H1 (cell line): Measurements from ENCODE around the gene PAX3. TPM values are rescaled to one million over a fixed set of nuclear protein-coding genes. Genes with fewer than 3 reads are reported as not detected.

Source experiments
- CTCF ChIA-PET: fragments of 300-600 bp; sonication (Branson Sonifier 250); formaldehyde crosslinking; loops from one replicate; lab custom pipeline; 2021; ENCODE audit not compliant: partially characterized antibody; lab: Charles Lee
- POLR2A ChIA-PET: fragments of 300-600 bp; sonication (Branson Sonifier 250); formaldehyde crosslinking; loops from one replicate; lab custom pipeline; 2021; ENCODE audit warnings: inconsistent platforms; ENCODE audit not compliant: partially characterized antibody; lab: Charles Lee
- DNase-seq, 2 experiments: peaks; one replicate each; pipeline versions ENCODE4 v3.0.0 to v3.0.0-alpha.2; 2010 to 2022; ENCODE audit warnings: low spot score in 2 of 2, low read depth in 1 of 2, mixed read lengths in 1 of 2
- FAIRE-seq: peaks from 2 replicates; lab custom pipeline; 2011; peaks lifted over from hg19 to GRCh38; lab: Jason Lieb, UNC
- H2AFZ ChIP-seq: 2 replicates; pipeline ENCODE4 v1.8.1; 2012; ENCODE audit warnings: low read length, inconsistent platforms
- H2AK5ac ChIP-seq: 2 replicates; pipeline ENCODE4 v1.6.1; 2013; ENCODE audit warnings: low read depth, low read length
- H2BK120ac ChIP-seq: replicated peaks from 2 replicates; pipeline ENCODE3; 2013; ENCODE audit warnings: low read depth, low read length, inconsistent platforms
- H2BK12ac ChIP-seq: 2 replicates; pipeline ENCODE4 v1.6.1; 2013; ENCODE audit warnings: low read depth, low read length
- H2BK15ac ChIP-seq: 2 replicates; pipeline ENCODE4 v1.6.1; 2013; ENCODE audit warnings: low read length
- H2BK20ac ChIP-seq: 2 replicates; pipeline ENCODE4 v1.6.1; 2013; ENCODE audit warnings: low read length
- H2BK5ac ChIP-seq: 2 replicates; pipeline ENCODE4 v1.6.1; 2013; ENCODE audit warnings: low read depth, low read length
- H3K14ac ChIP-seq: 2 replicates; pipeline ENCODE4 v1.6.1; 2013; ENCODE audit warnings: inconsistent platforms; ENCODE audit not compliant: insufficient read length
- H3K18ac ChIP-seq: 2 replicates; pipeline ENCODE4 v1.6.1; 2013; ENCODE audit warnings: low read length; ENCODE audit errors: extremely low read depth
- H3K23ac ChIP-seq: 2 replicates; pipeline ENCODE4 v1.6.1; 2013; ENCODE audit warnings: inconsistent platforms; ENCODE audit not compliant: insufficient read length
- H3K23me2 ChIP-seq: 2 replicates; pipeline ENCODE4 v1.6.1; 2013; ENCODE audit warnings: low read depth, low read length
- H3K27ac ChIP-seq: 2 replicates; pipeline ENCODE4 v1.6.1; 2011; ENCODE audit warnings: low read depth, low read length, inconsistent platforms
- H3K27me3 ChIP-seq, 4 experiments: replicated peaks in 1 of 4; 1 replicate in 1 of 4; 2 replicates in 3 of 4; pipeline versions ENCODE4 v1.6.1 to v1.8.1; 2011 to 2013; ENCODE audit warnings: low read length in 3 of 4, mild to moderate bottlenecking in 3 of 4, inconsistent platforms in 2 of 4, mixed read lengths in 2 of 4, moderate library complexity in 1 of 4; ENCODE audit not compliant: control insufficient read depth in 3 of 4, insufficient read depth in 3 of 4; ENCODE audit errors: extremely low read depth in 1 of 4
- H3K36me3 ChIP-seq, 4 experiments: 2 replicates each; pipeline versions ENCODE4 v1.6.1 to v1.8.1; 2011 to 2013; ENCODE audit warnings: mild to moderate bottlenecking in 4 of 4, low read length in 3 of 4, moderate library complexity in 2 of 4, control low read depth in 1 of 4, inconsistent platforms in 1 of 4; ENCODE audit not compliant: insufficient read depth in 4 of 4, control insufficient read depth in 2 of 4
- H3K4ac ChIP-seq: replicated peaks from 2 replicates; pipeline ENCODE3; 2013; ENCODE audit warnings: low read length, low read depth, mixed read lengths, inconsistent platforms; ENCODE audit not compliant: insufficient read length
- H3K4me1 ChIP-seq, 4 experiments: replicated peaks in 1 of 4; 1 replicate in 1 of 4; 2 replicates in 3 of 4; pipeline versions ENCODE4 v1.6.1 to v1.8.1; 2011 to 2013; ENCODE audit warnings: low read length in 3 of 4, inconsistent platforms in 2 of 4, mixed read lengths in 1 of 4; ENCODE audit not compliant: insufficient read depth in 4 of 4, control insufficient read depth in 3 of 4
- H3K4me2 ChIP-seq, 2 experiments: 2 replicates each; pipeline versions ENCODE4 v1.6.1 to v1.8.1; 2011 to 2013; ENCODE audit warnings: low read depth in 2 of 2, low read length in 2 of 2, control low read depth in 1 of 2, inconsistent platforms in 1 of 2, mild to moderate bottlenecking in 1 of 2; ENCODE audit not compliant: insufficient read depth in 1 of 2
- H3K4me3 ChIP-seq, 4 experiments: fragments of 200-600, 300-600 bp in 1 of 4; sonication (generic), shearing (Covaris generic), sonication (Bioruptor Twin) in 1 of 4; 2 replicates each; pipeline versions ENCODE4 v1.5.1 to v1.8.1; 2011 to 2016; ENCODE audit warnings: low read length in 4 of 4, low read depth in 3 of 4, control low read depth in 2 of 4, inconsistent platforms in 2 of 4, mild to moderate bottlenecking in 2 of 4, mixed read lengths in 1 of 4, moderate library complexity in 1 of 4; ENCODE audit not compliant: insufficient read depth in 2 of 4; ENCODE audit errors: extremely low read depth in 1 of 4
- H3K56ac ChIP-seq: replicated peaks from 2 replicates; pipeline ENCODE3; 2013; ENCODE audit warnings: low read depth, mild to moderate bottlenecking, mixed read lengths, low read length, inconsistent platforms; ENCODE audit not compliant: insufficient read length
- H3K79me1 ChIP-seq: 2 replicates; pipeline ENCODE4 v1.6.1; 2013; ENCODE audit warnings: low read depth, low read length, control low read depth
- H3K79me2 ChIP-seq, 2 experiments: 2 replicates each; pipeline versions ENCODE4 v1.6.1 to v1.8.1; 2012 to 2013; ENCODE audit warnings: low read length in 2 of 2, mild to moderate bottlenecking in 2 of 2, inconsistent platforms in 1 of 2; ENCODE audit not compliant: insufficient read depth in 2 of 2, control insufficient read depth in 1 of 2
- H3K9ac ChIP-seq, 4 experiments: replicated peaks in 1 of 4; 1 replicate in 1 of 4; 2 replicates in 3 of 4; pipeline versions ENCODE4 v1.6.1 to v1.8.1; 2011 to 2013; ENCODE audit warnings: low read depth in 3 of 4, low read length in 3 of 4, control low read depth in 2 of 4, mild to moderate bottlenecking in 2 of 4, moderate library complexity in 2 of 4, inconsistent platforms in 1 of 4; ENCODE audit errors: extremely low read depth in 1 of 4
- H3K9me3 ChIP-seq, 2 experiments: 2 replicates each; pipeline versions ENCODE4 v1.6.1 to v1.8.1; 2012 to 2013; ENCODE audit warnings: mild to moderate bottlenecking in 2 of 2, moderate library complexity in 2 of 2, control low read depth in 1 of 2, inconsistent platforms in 1 of 2, low read depth in 1 of 2, low read length in 1 of 2, mixed read lengths in 1 of 2; ENCODE audit not compliant: insufficient read depth in 2 of 2
- H4K20me1 ChIP-seq, 2 experiments: replicated peaks in 1 of 2; 2 replicates each; pipeline versions ENCODE3 to v1.8.1; 2011 to 2013; ENCODE audit warnings: inconsistent platforms in 2 of 2, low read length in 2 of 2, mild to moderate bottlenecking in 1 of 2; ENCODE audit not compliant: insufficient read depth in 2 of 2, control insufficient read depth in 1 of 2
- H4K5ac ChIP-seq: 2 replicates; pipeline ENCODE4 v1.6.1; 2013; ENCODE audit warnings: low read length, low read depth, mixed read lengths, inconsistent platforms; ENCODE audit not compliant: insufficient read length
- H4K8ac ChIP-seq: 2 replicates; pipeline ENCODE4 v1.8.0; 2013; ENCODE audit warnings: mild to moderate bottlenecking, moderate library complexity, low read length, inconsistent platforms; ENCODE audit not compliant: insufficient read depth; ENCODE audit errors: extremely low read depth
- H4K91ac ChIP-seq: replicated peaks from 2 replicates; pipeline ENCODE3; 2013; ENCODE audit warnings: low read length, mixed read lengths, inconsistent platforms; ENCODE audit not compliant: insufficient read length
- CBX8 ChIP-seq: fragments of 300-800, 300-1000 bp; sonication (generic); IDR thresholded peaks from 2 replicates; pipeline ENCODE4 v1.7.1; 2016; ENCODE audit warnings: low read depth, low read length, borderline replicate concordance
- CHD1 ChIP-seq: IDR thresholded peaks from 2 replicates; pipeline ENCODE4 v1.6.1; 2012; ENCODE audit warnings: low read depth, low read length, improper control_type of control experiment
- EP300 ChIP-seq, 2 experiments: IDR thresholded peaks; 1 replicate in 1 of 2; 2 replicates in 1 of 2; pipeline ENCODE4 v1.6.1; 2011 to 2012; ENCODE audit warnings: low read depth in 2 of 2, low read length in 2 of 2, mild to moderate bottlenecking in 2 of 2, borderline replicate concordance in 1 of 2, inconsistent platforms in 1 of 2, moderate library complexity in 1 of 2
- EZH2 ChIP-seq: fragments of 200-600 bp; sonication (generic); IDR thresholded peaks from 2 replicates; pipeline ENCODE4 v1.7.1; 2012; ENCODE audit warnings: low read depth, mild to moderate bottlenecking, moderate library complexity, low read length, inconsistent platforms; ENCODE audit not compliant: severe bottlenecking
- NRF1 ChIP-seq: IDR thresholded peaks from 2 replicates; pipeline ENCODE4 v1.6.1; 2011; ENCODE audit warnings: mild to moderate bottlenecking, low read depth, low read length, improper control_type of control experiment
- SRF ChIP-seq: IDR thresholded peaks from 2 replicates; pipeline ENCODE4 v1.6.1; 2011; ENCODE audit warnings: mild to moderate bottlenecking, low read depth, low read length, moderate library complexity
- TEAD4 ChIP-seq: IDR thresholded peaks from 2 replicates; pipeline ENCODE4 v1.6.1; 2012; ENCODE audit warnings: low read depth, low read length, inconsistent platforms, mixed read lengths
- WGBS, 2 experiments: shearing (Covaris generic) in 1 of 2; methylation state at CpG; one replicate each; pipeline versions ENCODE4 v1.1.6 to v1.1.7; 2013 to 2015; ENCODE audit warnings: low lambda C conversion rate in 2 of 2, mixed read lengths in 2 of 2, inconsistent platforms in 1 of 2, low coverage in 1 of 2, missing lambda C conversion rate in 1 of 2; ENCODE audit not compliant: insufficient replicate concordance in 2 of 2, insufficient coverage in 1 of 2, insufficient read length in 1 of 2; ENCODE audit errors: extremely low coverage in 1 of 2, missing lambda C conversion rate in 1 of 2; 5-methylcytosine and 5-hydroxymethylcytosine counted together
- polyA plus RNA-seq, 7 experiments: library from polyadenylated mRNA; depleted of rRNA in 3 of 7; stranded (reverse) in 5 of 7; unstranded in 2 of 7; fragments of >200 nt in 5 of 7; fragments of 200-250 nt in 2 of 7; gene quantifications; 1 replicate in 5 of 7; 2 replicates in 1 of 7; 4 replicates in 1 of 7; pipeline versions ENCODE4 v1.2.1 to v1.2.3, GENCODE V29; 2011 to 2013; ENCODE audit warnings: missing spikeins in 2 of 7, mixed read lengths in 2 of 7
- total RNA-seq: library from RNA; stranded (reverse); fragmentation: NEBNext Ultra II Directional; extraction: Animal tissue kit (Norgen Biotek cat#: 25700); gene quantifications from 2 replicates; pipeline ENCODE4 v1.2.1, GENCODE V29; 2021
- TF ChIP-seq, protein P1 (sequence below), 3 experiments: IDR thresholded peaks; 1 replicate in 2 of 3; 2 replicates in 1 of 3; pipeline versions ENCODE4 v1.5.1 to v1.6.1; 2011; ENCODE audit warnings: low read length in 3 of 3, mild to moderate bottlenecking in 3 of 3, inconsistent platforms in 2 of 3, low read depth in 1 of 3, moderate library complexity in 1 of 3; ENCODE audit not compliant: insufficient read depth in 1 of 3; ENCODE audit errors: control extremely low read depth in 1 of 3

Gene PAX3
- total and polyA plus RNA-seq, 2 of the 8 experiments (the other 6 are each of a cell fraction or from before 2014, with no cell fraction given): 0.33 TPM; not detected in 1

DNA sequence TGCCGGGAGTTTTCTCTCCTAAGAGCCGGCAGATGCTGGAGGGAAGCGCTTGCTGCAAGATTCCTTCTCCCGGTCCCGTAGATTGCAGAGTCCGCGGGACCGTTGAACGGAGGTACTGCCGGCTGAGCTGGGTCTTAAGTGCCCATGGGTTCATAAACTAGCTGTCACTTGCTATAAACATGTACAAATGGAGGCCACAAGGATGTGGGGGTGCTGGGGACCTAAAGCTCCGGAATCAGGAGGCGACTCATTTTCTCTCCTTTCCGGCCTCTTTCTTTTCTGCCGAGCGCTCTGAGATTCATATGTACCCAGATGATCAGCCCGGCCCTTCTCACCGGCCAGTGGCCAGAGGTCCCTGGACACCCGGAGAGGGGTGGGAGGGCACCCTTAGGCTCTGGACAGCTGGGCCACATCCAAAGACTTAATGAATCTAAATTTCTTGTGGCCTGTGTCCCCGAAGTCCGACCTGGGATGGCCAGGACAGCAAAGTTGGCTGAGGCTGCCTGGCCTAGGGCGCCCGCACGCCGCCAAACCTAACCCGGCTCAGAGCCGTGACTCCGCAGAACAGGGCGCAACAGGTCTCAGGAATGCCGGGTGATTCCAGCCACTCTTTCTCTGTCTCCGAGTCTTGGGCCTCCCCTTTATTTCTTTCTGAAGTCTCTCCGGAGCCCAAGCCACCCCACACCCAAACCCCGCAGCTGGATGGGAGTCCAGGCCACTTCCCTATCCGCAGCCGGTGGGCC is 2.4 kb upstream of the PAX3 start:
- Histone ChIP-seq H4K5ac (no peak overlapping the region), H3K4me1 (peaks cover 15 to 28% (median 21%) of the 10 kb centered on the region in 4 experiments), H2AK5ac (no peak overlapping the region), H4K20me1 (peaks cover 15 to 36% of the 10 kb centered on the region in 2 experiments), H3K4me2 (peak overlapping the region; percentile 1 to 32; a peak in 3 of 4 replicates), H2BK15ac (no peak overlapping the region; the same call in 1 of the 2 replicates), H3K9ac (no peak overlapping the region), H4K91ac (no peak overlapping the region), H3K23ac (no peak overlapping the region), H3K18ac (no peak overlapping the region), H3K27me3 (peaks cover 95 to 100% (median 100%) of the 10 kb centered on the region in 4 experiments), H2BK5ac (no peak overlapping the region), H2BK20ac (no peak overlapping the region), H3K27ac (no peak overlapping the region), H3K4me3 (0 out of 8 replicates have a peak overlapping the region, but pooled peaks of 1 of the 4 experiments have one; percentile 1), H4K8ac (no peak overlapping the region), H2AFZ (no peak overlapping the region), H3K4ac (no peak overlapping the region), H2BK12ac (0 out of 2 replicates have a peak overlapping the region, but pooled peaks have one; percentile 55), H3K9me3 (no peaks in the 10 kb centered on the region), H3K79me2 (no peaks in the 10 kb centered on the region), H3K14ac (no peak overlapping the region), H2BK120ac (no peak overlapping the region), H3K79me1 (no peaks in the 10 kb centered on the region), H3K23me2 (peaks cover 2% of the 10 kb centered on the region; the same call in 1 of the 2 replicates), H3K36me3 (no peaks in the 10 kb centered on the region; a peak in 1 of 8 replicates), H3K56ac (no peak overlapping the region)
- WGBS, 2 experiments: 4% methylated on average over 24 of the region's 34 CpGs; no CpG with 5 or more reads in 1 of the 2 experiments
- DNase-seq: peak in 1 of 2 experiments; percentile 63
- POLR2A ChIA-PET: interaction anchor here (1.3 to 2.7 kb wide), 2 partner anchors 10 to 11 kb away, joined by 3 to 12 read pairs; no protein-coding TSS in a partner anchor
- FAIRE-seq: no peak
- CTCF ChIA-PET: interaction anchor here (0.7 to 3.1 kb wide), 10 partner anchors 9 to 331 kb away, joined by 3 to 12 read pairs (median 4); no protein-coding TSS in a partner anchor
- TF ChIP-seq EZH2: peak; percentile 95
- no peak for TF ChIP-seq NRF1
- no peak for TF ChIP-seq SRF
- TF ChIP-seq CHD1: no peak
- TF ChIP-seq EP300 (IDR thresholded peaks at IDR 0.05; ENCODE audit: borderline replicate concordance in 1 of 2, low read depth in 2 of 2, low read length in 2 of 2): no peak
- TF ChIP-seq, protein P1, sequence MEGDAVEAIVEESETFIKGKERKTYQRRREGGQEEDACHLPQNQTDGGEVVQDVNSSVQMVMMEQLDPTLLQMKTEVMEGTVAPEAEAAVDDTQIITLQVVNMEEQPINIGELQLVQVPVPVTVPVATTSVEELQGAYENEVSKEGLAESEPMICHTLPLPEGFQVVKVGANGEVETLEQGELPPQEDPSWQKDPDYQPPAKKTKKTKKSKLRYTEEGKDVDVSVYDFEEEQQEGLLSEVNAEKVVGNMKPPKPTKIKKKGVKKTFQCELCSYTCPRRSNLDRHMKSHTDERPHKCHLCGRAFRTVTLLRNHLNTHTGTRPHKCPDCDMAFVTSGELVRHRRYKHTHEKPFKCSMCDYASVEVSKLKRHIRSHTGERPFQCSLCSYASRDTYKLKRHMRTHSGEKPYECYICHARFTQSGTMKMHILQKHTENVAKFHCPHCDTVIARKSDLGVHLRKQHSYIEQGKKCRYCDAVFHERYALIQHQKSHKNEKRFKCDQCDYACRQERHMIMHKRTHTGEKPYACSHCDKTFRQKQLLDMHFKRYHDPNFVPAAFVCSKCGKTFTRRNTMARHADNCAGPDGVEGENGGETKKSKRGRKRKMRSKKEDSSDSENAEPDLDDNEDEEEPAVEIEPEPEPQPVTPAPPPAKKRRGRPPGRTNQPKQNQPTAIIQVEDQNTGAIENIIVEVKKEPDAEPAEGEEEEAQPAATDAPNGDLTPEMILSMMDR (IDR thresholded peaks at IDR 0.05; ENCODE audit: control extremely low read depth in 1 of 3, insufficient read depth in 1 of 3, low read depth in 1 of 3, low read length in 3 of 3): no peak
- peak; percentile 35; the same call in 1 of the 2 replicates for TF ChIP-seq CBX8
- TF ChIP-seq TEAD4: no peak
